Body of pancreas (tissue), 4 donors: ENCODE results near the gene PRDM2. TPM values are rescaled to one million over a fixed set of nuclear protein-coding genes. Genes with fewer than 3 reads are reported as not detected.

ENCODE experiments used
- ATAC-seq: fragments of 150-250 bp; one replicate; pipeline ENCODE4 v1.9.1; 2016
- DNase-seq, 4 donors: peaks; one replicate each; pipeline ENCODE4 v3.0.0-alpha.2; 2019
- H3K27ac ChIP-seq, 4 donors: fragments of 200-600 bp; sonication (generic); 1 replicate in 3 of 4; 2 replicates in 1 of 4; pipeline versions ENCODE4 v1.5.1 to v1.6.1; 2016 to 2019; ENCODE audit warnings: mild to moderate bottlenecking in 1 of 4, mixed read lengths in 1 of 4, moderate library complexity in 1 of 4
- H3K27me3 ChIP-seq, 2 donors: fragments of 200-600 bp; sonication (generic); one replicate each; pipeline ENCODE4 v1.6.0; 2016; ENCODE audit warnings: mild to moderate bottlenecking in 1 of 2
- H3K36me3 ChIP-seq, 2 donors: fragments of 200-600 bp; sonication (generic); replicated peaks in 1 of 2; 2 replicates each; pipeline ENCODE4 v1.5.1; 2016; ENCODE audit warnings: low read depth in 2 of 2; ENCODE audit not compliant: insufficient read depth in 1 of 2
- H3K4me1 ChIP-seq: fragments of 200-600 bp; sonication (generic); one replicate; pipeline ENCODE4 v1.6.0; 2016
- H3K4me3 ChIP-seq, 2 donors: fragments of 200-600 bp; sonication (generic); 1 replicate in 1 of 2; 2 replicates in 1 of 2; pipeline ENCODE4 v1.5.1; 2016 to 2019
- H3K9me3 ChIP-seq, 3 donors: fragments of 200-600 bp; sonication (generic); 1 replicate in 2 of 3; 2 replicates in 1 of 3; pipeline ENCODE4 v1.5.1; 2016
- POLR2A ChIP-seq, 3 donors: fragments of 450-650 bp; IDR thresholded peaks; one replicate each; pipeline ENCODE4 v1.6.1; 2016; ENCODE audit warnings: antibody characterized with exemption in 3 of 3, mild to moderate bottlenecking in 2 of 3
- WGBS, 2 donors: methylation state at CpG; one replicate each; pipeline ENCODE4 v1.1.5; 2017; 5-methylcytosine and 5-hydroxymethylcytosine counted together
- intact Hi-C: fragments of 100-400 bp; cut with DNase I; formaldehyde crosslinking; loops from one replicate; pipeline ENCODE4 v1.15.1; 2023
- total RNA-seq, 2 donors: library from RNA; depleted of rRNA; stranded (reverse); fragments of >200 nt; gene quantifications; one replicate each; pipeline ENCODE4 v1.1.0, GENCODE V29; 2016
- TF ChIP-seq, protein P1 (sequence below), 7 experiments: fragments of 450-650 bp in 4 of 7; fragments of 200-600 bp in 3 of 7; sonication (generic) in 3 of 7; IDR thresholded peaks; one replicate each; pipeline ENCODE4 v1.5.1; 2016 to 2019; ENCODE audit warnings: antibody characterized with exemption in 7 of 7

The PRDM2 gene
- total RNA-seq, 2 donors from 2014 or later = 21.4 to 21.8 TPM

DNA sequence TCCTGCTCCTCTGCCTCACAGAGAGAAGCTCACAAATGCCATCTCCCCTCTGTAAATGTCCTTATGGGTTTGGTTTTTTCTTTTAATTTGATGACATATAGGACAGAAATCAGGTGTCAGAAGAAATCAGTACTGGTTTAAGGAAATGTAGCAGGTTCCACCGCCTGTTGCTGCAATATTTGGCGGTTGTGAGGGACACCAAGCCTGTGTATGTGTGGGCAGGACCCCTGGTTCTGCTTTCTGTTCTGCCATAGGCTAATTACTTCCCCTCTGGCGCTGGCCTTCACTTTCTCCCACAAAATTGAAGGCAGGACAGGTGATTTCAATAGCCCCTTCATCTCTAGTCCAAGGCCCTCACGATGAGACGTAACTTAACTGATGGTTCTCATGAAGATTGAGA lies 69.2 kb downstream of the PRDM2 start:
- H3K27ac ChIP-seq = no peak overlapping the region
- ATAC-seq (no peak), DNase-seq (no peak)
- no peaks in the 10 kb centered on the region for H3K27me3 ChIP-seq
- H3K9me3 ChIP-seq = no peaks in the 10 kb centered on the region
- WGBS, 2 donors = 84 to 99% methylated on average over 5 of the region's 5 CpGs
- H3K36me3 ChIP-seq = no peaks in the 10 kb centered on the region
- H3K4me3 ChIP-seq = no peak overlapping the region
- TF ChIP-seq, protein P1, sequence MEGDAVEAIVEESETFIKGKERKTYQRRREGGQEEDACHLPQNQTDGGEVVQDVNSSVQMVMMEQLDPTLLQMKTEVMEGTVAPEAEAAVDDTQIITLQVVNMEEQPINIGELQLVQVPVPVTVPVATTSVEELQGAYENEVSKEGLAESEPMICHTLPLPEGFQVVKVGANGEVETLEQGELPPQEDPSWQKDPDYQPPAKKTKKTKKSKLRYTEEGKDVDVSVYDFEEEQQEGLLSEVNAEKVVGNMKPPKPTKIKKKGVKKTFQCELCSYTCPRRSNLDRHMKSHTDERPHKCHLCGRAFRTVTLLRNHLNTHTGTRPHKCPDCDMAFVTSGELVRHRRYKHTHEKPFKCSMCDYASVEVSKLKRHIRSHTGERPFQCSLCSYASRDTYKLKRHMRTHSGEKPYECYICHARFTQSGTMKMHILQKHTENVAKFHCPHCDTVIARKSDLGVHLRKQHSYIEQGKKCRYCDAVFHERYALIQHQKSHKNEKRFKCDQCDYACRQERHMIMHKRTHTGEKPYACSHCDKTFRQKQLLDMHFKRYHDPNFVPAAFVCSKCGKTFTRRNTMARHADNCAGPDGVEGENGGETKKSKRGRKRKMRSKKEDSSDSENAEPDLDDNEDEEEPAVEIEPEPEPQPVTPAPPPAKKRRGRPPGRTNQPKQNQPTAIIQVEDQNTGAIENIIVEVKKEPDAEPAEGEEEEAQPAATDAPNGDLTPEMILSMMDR (IDR thresholded peaks at IDR 0.05) = no peak
- no peak for TF ChIP-seq POLR2A (IDR thresholded peaks at IDR 0.05)
- intact Hi-C loops = no loop called here
- H3K4me1 ChIP-seq = no peaks in the 10 kb centered on the region

DNA sequence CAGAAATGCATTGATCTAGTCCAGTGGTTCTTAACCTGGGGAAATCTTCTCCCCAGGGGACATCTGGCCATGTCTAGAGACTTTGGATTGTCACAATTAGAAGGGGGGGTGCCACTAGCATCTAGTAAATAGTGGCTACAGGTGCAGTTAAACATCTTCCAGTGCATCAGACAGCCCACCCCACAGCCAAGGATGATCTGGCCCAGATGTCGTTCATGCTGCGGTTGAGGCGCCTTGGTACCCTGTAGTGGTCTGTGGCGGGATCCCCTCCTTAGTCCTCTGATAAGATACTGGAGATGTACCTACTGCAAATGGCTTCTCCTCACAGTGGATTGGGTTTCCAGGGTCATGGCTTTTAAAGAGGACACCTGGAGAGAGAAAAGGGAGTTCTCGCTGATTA lies 69.8 kb downstream of the PRDM2 start:
- TF ChIP-seq, protein P1 (IDR thresholded peaks at IDR 0.05) = no peak
- TF ChIP-seq POLR2A (IDR thresholded peaks at IDR 0.05) = no peak
- H3K27ac ChIP-seq = no peak overlapping the region
- intact Hi-C loops = no loop called here
- DNase-seq (no peak), ATAC-seq (no peak)
- no peaks in the 10 kb centered on the region for H3K27me3 ChIP-seq
- no peaks in the 10 kb centered on the region for H3K9me3 ChIP-seq
- H3K36me3 ChIP-seq = no peaks in the 10 kb centered on the region
- H3K4me1 ChIP-seq = no peaks in the 10 kb centered on the region
- no peak overlapping the region for H3K4me3 ChIP-seq
- WGBS, 2 donors = 94 to 96% methylated on average over 5 of the region's 5 CpGs

DNA sequence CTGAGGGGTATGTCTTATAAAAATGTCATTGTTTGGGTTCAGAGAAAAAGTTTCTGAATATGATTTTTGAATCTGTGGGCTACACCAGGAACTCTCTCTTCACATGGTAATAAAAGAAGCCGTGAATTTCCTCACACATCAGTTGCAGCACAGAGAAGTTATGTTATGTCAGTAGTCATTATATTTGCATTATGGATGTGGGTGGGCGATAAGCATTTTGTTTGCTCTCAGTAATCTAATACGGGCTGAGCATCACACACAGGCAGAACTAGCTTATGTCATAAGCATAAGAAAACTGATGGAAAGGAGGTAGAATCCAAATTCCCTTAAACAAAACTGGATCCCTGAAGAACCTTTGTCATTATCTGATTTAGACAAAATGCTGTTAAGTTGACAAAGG lies 70.8 kb downstream of the PRDM2 start:
- intact Hi-C loops = no loop called here
- WGBS, 2 donors = 53 to 61% methylated on average over 3 of the region's 3 CpGs
- Histone ChIP-seq H3K9me3 (no peaks in the 10 kb centered on the region), H3K27me3 (no peaks in the 10 kb centered on the region), H3K4me1 (no peaks in the 10 kb centered on the region), H3K27ac (no peak overlapping the region), H3K36me3 (no peaks in the 10 kb centered on the region), H3K4me3 (no peak overlapping the region)
- ATAC-seq = no peak
- no peak for DNase-seq
- TF ChIP-seq POLR2A (IDR thresholded peaks at IDR 0.05) = no peak
- TF ChIP-seq, protein P1 (IDR thresholded peaks at IDR 0.05) = no peak

DNA sequence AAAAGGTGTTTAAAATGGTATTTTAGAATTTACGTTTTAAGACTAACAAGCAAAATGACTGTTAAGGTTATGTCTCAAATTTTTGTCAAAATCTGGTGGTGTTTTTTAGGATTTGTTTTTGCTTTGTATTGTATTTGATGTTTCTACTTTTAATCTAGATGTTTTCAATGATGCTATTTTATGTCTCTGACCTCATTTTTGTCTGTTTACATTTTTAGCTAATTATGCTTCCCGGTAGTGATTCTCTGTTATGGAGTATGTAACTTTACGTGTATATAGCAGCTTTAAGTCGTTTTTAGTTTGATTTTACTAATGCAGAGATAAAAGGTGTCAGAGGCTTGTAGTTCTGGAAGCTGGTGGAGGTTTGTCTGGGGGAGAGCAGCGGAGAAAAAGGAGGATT lies 71.8 kb downstream of the PRDM2 start:
- no peak for TF ChIP-seq POLR2A (IDR thresholded peaks at IDR 0.05)
- TF ChIP-seq, protein P1 (IDR thresholded peaks at IDR 0.05) = no peak
- Histone ChIP-seq H3K9me3 (no peaks in the 10 kb centered on the region), H3K36me3 (peaks cover 0 to 5% of the 10 kb centered on the region in 2 donors), H3K27ac (no peak overlapping the region), H3K27me3 (no peaks in the 10 kb centered on the region), H3K4me3 (no peak overlapping the region), H3K4me1 (no peaks in the 10 kb centered on the region)
- ATAC-seq (no peak), DNase-seq (no peak)
- intact Hi-C loops = no loop called here
- 80 to 84% methylated on average over 5 of the region's 5 CpGs for WGBS, 2 donors

DNA sequence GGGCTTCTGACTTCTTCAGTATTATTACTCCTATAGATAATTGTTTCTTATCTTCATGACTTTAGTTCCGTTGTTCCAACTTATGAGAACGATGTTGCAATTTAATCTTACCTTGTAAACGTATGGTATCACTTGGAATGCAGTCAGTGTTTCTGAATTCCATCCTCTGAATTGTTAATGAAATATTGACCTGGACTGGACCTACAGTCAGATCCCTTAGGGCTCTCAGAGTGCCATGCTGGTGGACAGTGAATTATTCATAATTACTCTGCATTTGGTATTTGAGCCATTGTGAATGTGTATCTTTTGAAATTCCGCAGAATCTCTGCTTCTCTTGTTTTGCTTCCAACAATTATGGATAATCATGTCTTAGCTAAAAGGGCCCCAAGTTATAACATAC lies 72.3 kb downstream of the PRDM2 start:
- H3K4me3 ChIP-seq = no peak overlapping the region
- intact Hi-C loops = no loop called here
- WGBS, 2 donors = 59 to 60% methylated on average over 4 of the region's 4 CpGs
- no peak for DNase-seq
- H3K36me3 ChIP-seq = peaks cover 0 to 5% of the 10 kb centered on the region in 2 donors
- no peak overlapping the region for H3K27ac ChIP-seq
- no peaks in the 10 kb centered on the region for H3K27me3 ChIP-seq
- no peak for TF ChIP-seq POLR2A (IDR thresholded peaks at IDR 0.05)
- H3K4me1 ChIP-seq = no peaks in the 10 kb centered on the region
- no peaks in the 10 kb centered on the region for H3K9me3 ChIP-seq
- no peak for ATAC-seq
